ENCODE measurements around the gene LIPM.

Gene LIPM

GRCh38 chr10:88804083-88804812, 1.7 kb downstream of the LIPM start:
- Histone ChIP-seq H3K27me3 (ENCODE audit: insufficient read depth, low read length) (no peaks in the 10 kb centered on the region), H3K9ac (ENCODE audit: low read depth, low read length) (no peak overlapping the region), H3K4me1 (ENCODE audit: insufficient read depth, low read length) (0 out of 2 replicates have a peak, but pooled peaks cover 4% of the 10 kb centered on the region), H3K4me3 (ENCODE audit: low read length) (no peak overlapping the region), H3K27ac (ENCODE audit: low read depth, low read length) (no peak overlapping the region), H3K9me3 (ENCODE audit: insufficient read depth, low read depth, low read length) (no peaks in the 10 kb centered on the region), H3K36me3 (ENCODE audit: insufficient read depth, low read length) (no peaks in the 10 kb centered on the region)
- WGBS: 29% methylated on average over 6 of the region's 6 CpGs

GRCh38 chr10:88805361-88805760, 2.8 kb downstream of the LIPM start:
- no peak overlapping the region for H3K4me3 ChIP-seq (ENCODE audit: low read length)
- no peak overlapping the region for H3K27ac ChIP-seq (ENCODE audit: low read depth, low read length)
- no peaks in the 10 kb centered on the region for H3K27me3 ChIP-seq (ENCODE audit: insufficient read depth, low read length)
- H3K4me1 ChIP-seq (ENCODE audit: insufficient read depth, low read length): 0 out of 2 replicates have a peak, but pooled peaks cover 4% of the 10 kb centered on the region
- 73% methylated on average over 1 of the region's 2 CpGs for WGBS
- H3K9ac ChIP-seq (ENCODE audit: low read depth, low read length): no peak overlapping the region
- H3K36me3 ChIP-seq (ENCODE audit: insufficient read depth, low read length): no peaks in the 10 kb centered on the region
- no peaks in the 10 kb centered on the region for H3K9me3 ChIP-seq (ENCODE audit: insufficient read depth, low read depth, low read length)

GRCh38 chr10:88805924-88806323, 3.4 kb downstream of the LIPM start:
- Histone ChIP-seq H3K36me3 (ENCODE audit: insufficient read depth, low read length) (no peaks in the 10 kb centered on the region), H3K4me3 (ENCODE audit: low read length) (no peak overlapping the region), H3K9me3 (ENCODE audit: insufficient read depth, low read depth, low read length) (no peaks in the 10 kb centered on the region), H3K27ac (ENCODE audit: low read depth, low read length) (no peak overlapping the region), H3K27me3 (ENCODE audit: insufficient read depth, low read length) (no peaks in the 10 kb centered on the region), H3K4me1 (ENCODE audit: insufficient read depth, low read length) (0 out of 2 replicates have a peak, but pooled peaks cover 4% of the 10 kb centered on the region), H3K9ac (ENCODE audit: low read depth, low read length) (no peak overlapping the region)
- 94% methylated on average over 3 of the region's 3 CpGs for WGBS

GRCh38 chr10:88809621-88810020, 7.1 kb downstream of the LIPM start:
- no peak overlapping the region for H3K9ac ChIP-seq (ENCODE audit: low read depth, low read length)
- H3K36me3 ChIP-seq (ENCODE audit: insufficient read depth, low read length): no peaks in the 10 kb centered on the region
- H3K9me3 ChIP-seq (ENCODE audit: insufficient read depth, low read depth, low read length): no peaks in the 10 kb centered on the region
- H3K4me3 ChIP-seq (ENCODE audit: low read length): no peak overlapping the region
- no peaks in the 10 kb centered on the region for H3K4me1 ChIP-seq (ENCODE audit: insufficient read depth, low read length)
- H3K27ac ChIP-seq (ENCODE audit: low read depth, low read length): no peak overlapping the region
- WGBS: 90% methylated on average over 4 of the region's 4 CpGs
- no peaks in the 10 kb centered on the region for H3K27me3 ChIP-seq (ENCODE audit: insufficient read depth, low read length)

DNA sequence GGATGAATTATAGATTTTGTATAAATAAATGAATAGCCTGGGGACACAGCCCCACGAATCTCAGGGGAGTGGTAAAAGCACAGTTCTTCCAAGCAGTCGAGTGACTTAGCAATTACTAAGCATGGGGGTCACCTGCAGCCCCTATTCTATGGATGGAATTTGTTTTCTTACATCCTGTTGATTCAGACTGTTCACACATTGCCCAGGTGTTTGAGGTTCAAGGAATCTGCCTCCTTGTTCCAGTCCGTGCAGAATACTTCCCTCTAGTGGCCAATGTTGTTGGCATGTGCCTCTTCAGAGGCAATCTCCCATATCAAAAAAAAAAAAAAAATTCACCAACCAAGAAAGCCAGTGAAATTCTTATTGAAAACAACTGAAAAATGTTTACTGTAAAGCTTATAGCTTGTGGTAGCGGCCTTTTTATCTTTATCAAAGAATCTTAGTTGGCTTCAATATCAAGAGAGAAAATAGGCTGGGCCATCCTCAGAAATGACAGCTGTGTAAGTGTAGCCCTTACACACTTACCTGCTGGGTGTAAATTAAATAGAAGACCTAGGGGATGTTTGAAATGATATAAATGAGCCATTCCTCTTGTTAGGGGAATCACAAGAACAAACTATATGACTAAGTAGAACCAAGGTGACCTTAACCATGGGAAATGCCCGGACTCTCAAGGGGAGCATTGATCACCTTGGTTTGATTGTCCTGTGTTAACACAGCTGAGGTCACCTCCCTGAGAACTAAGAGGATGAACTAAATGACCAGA, 7.8 kb downstream of the LIPM start:
- Histone ChIP-seq H3K4me3 (ENCODE audit: low read length) (no peak overlapping the region), H3K27me3 (ENCODE audit: insufficient read depth, low read length) (no peaks in the 10 kb centered on the region), H3K27ac (ENCODE audit: low read depth, low read length) (no peak overlapping the region), H3K9me3 (ENCODE audit: insufficient read depth, low read depth, low read length) (no peaks in the 10 kb centered on the region), H3K36me3 (ENCODE audit: insufficient read depth, low read length) (no peaks in the 10 kb centered on the region), H3K9ac (ENCODE audit: low read depth, low read length) (no peak overlapping the region), H3K4me1 (ENCODE audit: insufficient read depth, low read length) (no peaks in the 10 kb centered on the region)
- WGBS: 45% methylated on average over 5 of the region's 5 CpGs

DNA sequence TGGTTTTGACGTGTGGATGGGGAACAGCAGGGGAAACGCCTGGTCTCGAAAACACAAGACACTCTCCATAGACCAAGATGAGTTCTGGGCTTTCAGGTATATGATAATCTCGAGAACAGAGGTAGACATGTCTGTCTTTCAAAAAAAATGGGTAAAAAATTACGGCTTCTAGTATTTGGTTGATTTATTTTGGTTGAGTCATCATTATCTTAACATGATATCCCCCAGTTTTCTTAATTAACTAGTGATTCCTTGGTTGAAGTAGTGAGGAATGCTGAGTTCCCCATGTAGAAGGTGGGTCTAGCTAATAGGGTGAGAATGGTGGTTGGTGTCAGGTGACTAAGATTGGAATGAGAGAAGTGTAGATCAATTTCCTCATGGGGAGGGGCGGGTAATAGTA, 10.7 kb downstream of the LIPM start:
- Histone ChIP-seq H3K27me3 (ENCODE audit: insufficient read depth, low read length) (no peaks in the 10 kb centered on the region), H3K4me1 (ENCODE audit: insufficient read depth, low read length) (no peaks in the 10 kb centered on the region), H3K27ac (ENCODE audit: low read depth, low read length) (no peak overlapping the region), H3K4me3 (ENCODE audit: low read length) (no peak overlapping the region), H3K9ac (ENCODE audit: low read depth, low read length) (no peak overlapping the region), H3K9me3 (ENCODE audit: insufficient read depth, low read depth, low read length) (no peaks in the 10 kb centered on the region), H3K36me3 (ENCODE audit: insufficient read depth, low read length) (no peaks in the 10 kb centered on the region)
- WGBS: 83% methylated on average over 6 of the region's 6 CpGs

DNA sequence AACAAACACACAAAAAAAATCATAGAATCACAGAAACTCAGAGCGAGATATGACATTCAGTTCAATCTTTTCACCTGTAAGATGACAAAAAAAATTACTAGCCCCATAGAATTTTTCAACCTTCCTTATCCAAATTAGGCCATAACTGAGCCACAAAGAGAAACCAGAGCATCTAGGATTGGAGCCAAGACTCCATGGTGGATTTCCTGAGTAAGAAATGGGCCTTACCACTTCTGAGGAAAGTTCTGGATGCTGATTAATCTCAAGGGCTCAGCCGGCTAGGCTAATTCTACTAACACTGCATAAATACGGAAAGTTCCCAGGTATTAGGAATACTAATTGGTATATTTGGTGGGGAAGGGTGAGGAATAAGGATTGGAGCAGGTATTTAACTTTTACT, 16.8 kb downstream of the LIPM start:
- Histone ChIP-seq H3K4me1 (ENCODE audit: insufficient read depth, low read length) (no peaks in the 10 kb centered on the region), H3K9ac (ENCODE audit: low read depth, low read length) (no peak overlapping the region), H3K36me3 (ENCODE audit: insufficient read depth, low read length) (no peaks in the 10 kb centered on the region), H3K27ac (ENCODE audit: low read depth, low read length) (no peak overlapping the region), H3K27me3 (ENCODE audit: insufficient read depth, low read length) (no peaks in the 10 kb centered on the region), H3K9me3 (ENCODE audit: insufficient read depth, low read depth, low read length) (no peaks in the 10 kb centered on the region), H3K4me3 (ENCODE audit: low read length) (no peak overlapping the region)
- 84% methylated on average over 3 of the region's 3 CpGs for WGBS

- no peak overlapping the region for H3K9ac ChIP-seq (ENCODE audit: low read depth, low read length)
- H3K4me1 ChIP-seq (ENCODE audit: insufficient read depth, low read length): no peaks in the 10 kb centered on the region
- no peaks in the 10 kb centered on the region for H3K36me3 ChIP-seq (ENCODE audit: insufficient read depth, low read length)
- no peaks in the 10 kb centered on the region for H3K9me3 ChIP-seq (ENCODE audit: insufficient read depth, low read depth, low read length)
- no peak overlapping the region for H3K4me3 ChIP-seq (ENCODE audit: low read length)
- H3K27ac ChIP-seq (ENCODE audit: low read depth, low read length): no peak overlapping the region
- H3K27me3 ChIP-seq (ENCODE audit: insufficient read depth, low read length): no peaks in the 10 kb centered on the region
Measured at GRCh38 chr10:88820748-88821401, 18.3 kb downstream of the LIPM start.

GRCh38 chr10:88826388-88826787, 23.9 kb downstream of the LIPM start:
- Histone ChIP-seq H3K27ac (ENCODE audit: low read depth, low read length) (no peak overlapping the region), H3K9me3 (ENCODE audit: insufficient read depth, low read depth, low read length) (no peaks in the 10 kb centered on the region), H3K4me1 (ENCODE audit: insufficient read depth, low read length) (no peaks in the 10 kb centered on the region), H3K9ac (ENCODE audit: low read depth, low read length) (no peak overlapping the region), H3K27me3 (ENCODE audit: insufficient read depth, low read length) (no peaks in the 10 kb centered on the region), H3K4me3 (ENCODE audit: low read length) (no peak overlapping the region), H3K36me3 (ENCODE audit: insufficient read depth, low read length) (no peaks in the 10 kb centered on the region)
- 89% methylated on average over 4 of the region's 4 CpGs for WGBS

DNA sequence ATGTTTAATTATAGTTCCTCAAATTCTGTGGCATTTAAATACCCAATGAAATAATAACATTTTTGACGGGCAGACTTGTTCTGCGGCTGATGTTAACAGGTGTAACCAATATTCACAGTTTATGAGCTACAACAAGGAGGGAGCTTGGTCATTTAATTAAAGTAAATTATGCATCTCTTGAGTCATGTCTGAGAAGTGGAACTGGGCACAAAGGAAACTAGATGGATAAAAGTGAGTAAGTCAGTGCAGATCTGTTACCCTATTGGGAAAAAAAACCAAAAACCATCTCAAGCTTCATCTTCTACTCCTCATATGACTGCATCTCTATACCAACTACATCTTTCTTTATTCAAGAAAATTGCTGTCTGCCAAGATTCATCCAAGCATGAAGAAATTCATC, 25.1 kb downstream of the LIPM start:
- 94% methylated on average over 2 of the region's 2 CpGs for WGBS
- no peak overlapping the region for H3K4me3 ChIP-seq (ENCODE audit: low read length)
- H3K9ac ChIP-seq (ENCODE audit: low read depth, low read length): no peak overlapping the region
- no peak overlapping the region for H3K27ac ChIP-seq (ENCODE audit: low read depth, low read length)
- no peaks in the 10 kb centered on the region for H3K9me3 ChIP-seq (ENCODE audit: insufficient read depth, low read depth, low read length)
- no peaks in the 10 kb centered on the region for H3K36me3 ChIP-seq (ENCODE audit: insufficient read depth, low read length)
- H3K4me1 ChIP-seq (ENCODE audit: insufficient read depth, low read length): no peaks in the 10 kb centered on the region
- H3K27me3 ChIP-seq (ENCODE audit: insufficient read depth, low read length): no peaks in the 10 kb centered on the region

DNA sequence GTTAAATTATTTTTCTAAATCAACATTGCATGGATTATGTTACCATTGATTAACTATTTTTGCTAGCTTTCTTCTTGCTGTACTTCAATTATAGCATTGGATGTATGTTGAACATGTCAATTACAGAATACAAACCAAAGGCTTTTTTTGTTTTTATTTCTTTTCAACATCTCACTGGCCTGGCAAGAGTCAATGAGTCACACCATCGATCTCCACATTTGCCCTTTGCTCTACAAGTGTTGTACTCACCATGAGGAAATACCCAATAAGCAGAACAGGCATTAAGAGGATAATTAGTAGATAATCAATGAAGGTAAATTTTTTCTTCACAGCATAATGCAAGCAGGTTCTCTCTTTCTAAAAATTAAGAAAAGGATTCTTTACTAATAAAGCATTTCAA, 25.8 kb downstream of the LIPM start:
- H3K36me3 ChIP-seq (ENCODE audit: insufficient read depth, low read length): no peaks in the 10 kb centered on the region
- H3K4me1 ChIP-seq (ENCODE audit: insufficient read depth, low read length): no peaks in the 10 kb centered on the region
- H3K9ac ChIP-seq (ENCODE audit: low read depth, low read length): no peak overlapping the region
- no peaks in the 10 kb centered on the region for H3K27me3 ChIP-seq (ENCODE audit: insufficient read depth, low read length)
- no peak overlapping the region for H3K27ac ChIP-seq (ENCODE audit: low read depth, low read length)
- H3K9me3 ChIP-seq (ENCODE audit: insufficient read depth, low read depth, low read length): no peaks in the 10 kb centered on the region
- WGBS: 78% methylated on average over 1 of the region's 1 CpG
- no peak overlapping the region for H3K4me3 ChIP-seq (ENCODE audit: low read length)
